SK-N-SH (cell line): ENCODE data around the gene PTPRN. TPM values are rescaled to one million over a fixed set of nuclear protein-coding genes. Genes with fewer than 3 reads are reported as not detected.

ENCODE experiments used
- CTCF ChIA-PET: fragments of 300-600, 350-600 bp; formaldehyde crosslinking; extraction: SDS; loops from one replicate; lab custom pipeline; 2021; lab: Yijun Ruan, JAX
- POLR2A ChIA-PET: fragments of 350-600 bp; sonication (Branson Sonifier 250); formaldehyde crosslinking; extraction: SDS; loops from one replicate; lab custom pipeline; 2020; ENCODE audit warnings: antibody characterized with exemption, inconsistent platforms; lab: Yijun Ruan, JAX
- DNase-seq: peaks from one replicate; pipeline ENCODE4 v3.0.0; 2012
- H2AFZ ChIP-seq: fragments of 200-600 bp; sonication (generic); 2 replicates; pipeline ENCODE4 v1.8.1; 2016; ENCODE audit warnings: antibody characterized with exemption, mild to moderate bottlenecking, low read depth
- H3F3A ChIP-seq: fragments of 200-600 bp; sonication (generic); replicated peaks from 2 replicates; pipeline ENCODE3; 2016; ENCODE audit warnings: antibody characterized with exemption, mild to moderate bottlenecking; ENCODE audit not compliant: insufficient read depth
- H3K27ac ChIP-seq, 2 experiments: fragments of 200-500 bp in 1 of 2; fragments of 200-600 bp in 1 of 2; sonication (Bioruptor generic) in 1 of 2; sonication (generic), shearing (Covaris generic) in 1 of 2; 2 replicates each; pipeline versions ENCODE4 v1.5.1 to v1.6.1; 2014 to 2016; ENCODE audit warnings: low read depth in 2 of 2, inconsistent platforms in 1 of 2, low read length in 1 of 2, mild to moderate bottlenecking in 1 of 2, mixed read lengths in 1 of 2
- H3K27me3 ChIP-seq: fragments of 200-600 bp; sonication (generic), shearing (Covaris generic); 2 replicates; pipeline ENCODE4 v1.6.1; 2016; ENCODE audit warnings: mixed run types; ENCODE audit not compliant: insufficient read depth
- H3K36me3 ChIP-seq, 2 experiments: fragments of 200-500 bp in 1 of 2; fragments of 200-600 bp in 1 of 2; sonication (Bioruptor generic) in 1 of 2; sonication (generic) in 1 of 2; replicated peaks in 1 of 2; 2 replicates each; pipeline versions ENCODE3 to v1.5.1; 2014 to 2016; ENCODE audit warnings: low read length in 1 of 2, mild to moderate bottlenecking in 1 of 2; ENCODE audit not compliant: insufficient read depth in 2 of 2, control insufficient read depth in 1 of 2
- H3K4me1 ChIP-seq, 2 experiments: fragments of 200-500 bp in 1 of 2; fragments of 200-600 bp in 1 of 2; sonication (Bioruptor generic) in 1 of 2; sonication (generic), shearing (Covaris generic) in 1 of 2; 2 replicates each; pipeline versions ENCODE4 v1.5.1 to v1.6.1; 2014 to 2016; ENCODE audit warnings: low read depth in 1 of 2, low read length in 1 of 2, mixed run types in 1 of 2; ENCODE audit not compliant: insufficient read depth in 2 of 2, control insufficient read depth in 1 of 2
- H3K4me2 ChIP-seq: fragments of 200-600 bp; sonication (generic), shearing (Covaris generic); 2 replicates; pipeline ENCODE4 v1.6.1; 2017; ENCODE audit warnings: mixed run types
- H3K4me3 ChIP-seq, 2 experiments: fragments of 200-500 bp in 1 of 2; fragments of 200-600 bp in 1 of 2; sonication (Bioruptor generic) in 1 of 2; sonication (generic), shearing (Covaris generic) in 1 of 2; 2 replicates each; pipeline versions ENCODE4 v1.5.1 to v1.8.1; 2014 to 2016; ENCODE audit warnings: low read depth in 2 of 2, inconsistent platforms in 1 of 2, low read length in 1 of 2, mild to moderate bottlenecking in 1 of 2, mixed read lengths in 1 of 2, moderate library complexity in 1 of 2
- H3K79me2 ChIP-seq: fragments of 200-600 bp; sonication (generic); 2 replicates; pipeline ENCODE4 v1.8.1; 2017; ENCODE audit warnings: mild to moderate bottlenecking; ENCODE audit not compliant: insufficient read depth
- H3K9ac ChIP-seq: fragments of 200-600 bp; sonication (generic); 2 replicates; pipeline ENCODE4 v1.6.1; 2017; ENCODE audit warnings: mixed run types
- H3K9me2 ChIP-seq: fragments of 200-600 bp; sonication (generic); 2 replicates; pipeline ENCODE4 v1.6.1; 2017; ENCODE audit warnings: mixed run types
- H3K9me3 ChIP-seq: fragments of 200-600 bp; sonication (generic); 2 replicates; pipeline ENCODE4 v1.6.1; 2017; ENCODE audit warnings: mixed run types, mild to moderate bottlenecking, moderate library complexity
- H4K20me1 ChIP-seq: fragments of 200-600 bp; sonication (generic); 2 replicates; pipeline ENCODE4 v1.6.1; 2017; ENCODE audit warnings: mild to moderate bottlenecking, mixed run types; ENCODE audit not compliant: insufficient read depth
- CHD2 ChIP-seq: fragments of 150-350 bp; IDR thresholded peaks from 2 replicates; pipeline ENCODE4 v1.6.1; 2018; ENCODE audit warnings: low read length; ENCODE audit not compliant: partially characterized antibody
- EP300 ChIP-seq, 2 experiments: IDR thresholded peaks; 2 replicates each; pipeline versions ENCODE4 v1.4.0 to v1.6.1; 2012; ENCODE audit warnings: borderline replicate concordance in 1 of 2, low read depth in 1 of 2, low read length in 1 of 2
- FOXJ3 ChIP-seq: sonication (generic); formaldehyde crosslinking; IDR thresholded peaks from 2 replicates; pipeline ENCODE4 v1.5.1; 2020; ENCODE audit warnings: mild to moderate bottlenecking, missing genetic modification reagents
- FOXM1 ChIP-seq: IDR thresholded peaks from 2 replicates; pipeline ENCODE4 v1.4.0; 2012; ENCODE audit warnings: low read depth, mild to moderate bottlenecking
- GATA2 ChIP-seq: sonication (generic); formaldehyde crosslinking; IDR thresholded peaks from 2 replicates; pipeline ENCODE4 v1.5.0; 2020; ENCODE audit warnings: mild to moderate bottlenecking, missing genetic modification reagents
- MEF2A ChIP-seq: IDR thresholded peaks from 2 replicates; pipeline ENCODE4 v1.4.0; 2012; ENCODE audit warnings: low read depth, borderline replicate concordance
- POLR2AphosphoS5 ChIP-seq: IDR thresholded peaks from 2 replicates; pipeline ENCODE4 v1.6.1; 2012; ENCODE audit warnings: low read depth, low read length
- RAD21 ChIP-seq: IDR thresholded peaks from 2 replicates; pipeline ENCODE4 v1.6.1; 2012; ENCODE audit warnings: mild to moderate bottlenecking, low read length
- RCOR1 ChIP-seq: fragments of 150-350 bp; IDR thresholded peaks from 2 replicates; pipeline ENCODE4 v1.6.1; 2017; ENCODE audit warnings: antibody characterized with exemption, low read length
- RFX5 ChIP-seq: IDR thresholded peaks from 2 replicates; pipeline ENCODE4 v1.6.1; 2012; ENCODE audit warnings: mild to moderate bottlenecking, improper control_type of control experiment, low read length
- RXRA ChIP-seq: IDR thresholded peaks from 2 replicates; pipeline ENCODE4 v1.4.0; 2012; ENCODE audit warnings: low read depth, mild to moderate bottlenecking, borderline replicate concordance
- YY1 ChIP-seq: IDR thresholded peaks from 2 replicates; pipeline ENCODE4 v1.4.0; 2012; ENCODE audit warnings: low read depth, mild to moderate bottlenecking
- WGBS: methylation state at CpG from one replicate; pipeline ENCODE4 v1.1.6; 2017; ENCODE audit warnings: low lambda C conversion rate; 5-methylcytosine and 5-hydroxymethylcytosine counted together
- polyA plus RNA-seq, 3 experiments: library from polyadenylated mRNA; depleted of rRNA; stranded (reverse); fragments of >200 nt; gene quantifications; 2 replicates each; pipeline ENCODE4 v1.2.3, GENCODE V29; 2012
- TF ChIP-seq, protein P1 (sequence below): IDR thresholded peaks from 2 replicates; pipeline ENCODE4 v1.4.0; 2012; ENCODE audit warnings: low read depth, borderline replicate concordance
- TF ChIP-seq, protein P2 (sequence below): fragments of 200-600 bp; sonication (generic); IDR thresholded peaks from 2 replicates; pipeline ENCODE4 v1.6.1; 2017; ENCODE audit warnings: antibody characterized with exemption, mild to moderate bottlenecking, moderate library complexity
- TF ChIP-seq, protein P3 (sequence below): IDR thresholded peaks from 2 replicates; pipeline ENCODE4 v1.4.0; 2012; ENCODE audit warnings: low read depth

PTPRN gene
- polyA plus RNA-seq, 1 of the 3 experiments (the other 2 are of a cell fraction), result 9.5 TPM

DNA sequence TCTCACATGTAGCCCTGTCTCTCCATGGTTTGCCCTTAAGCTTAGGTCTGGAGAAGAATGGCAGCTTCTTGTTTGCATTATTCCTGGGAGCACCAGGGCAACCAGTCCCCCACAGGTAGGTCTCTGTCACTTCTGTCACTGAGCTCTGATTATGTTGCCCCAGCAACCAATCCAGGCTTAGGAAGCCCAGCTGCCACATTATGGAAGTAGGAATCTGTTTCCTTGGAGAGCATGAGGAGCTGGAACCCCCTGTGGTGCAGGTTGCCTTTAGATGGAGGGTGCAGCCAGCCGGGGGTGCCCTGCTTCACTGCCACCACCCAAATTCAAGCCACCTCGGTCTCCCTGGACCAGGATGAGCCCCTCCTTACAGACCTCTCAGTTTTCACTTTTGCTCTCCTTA, 18.5 kb upstream of the PTPRN start (continued):
- TF ChIP-seq RCOR1 (no peak), RAD21 (no peak), GATA2 (no peak), CHD2 (no peak)
- TF ChIP-seq, all 33 proteins: peak for 0

DNA sequence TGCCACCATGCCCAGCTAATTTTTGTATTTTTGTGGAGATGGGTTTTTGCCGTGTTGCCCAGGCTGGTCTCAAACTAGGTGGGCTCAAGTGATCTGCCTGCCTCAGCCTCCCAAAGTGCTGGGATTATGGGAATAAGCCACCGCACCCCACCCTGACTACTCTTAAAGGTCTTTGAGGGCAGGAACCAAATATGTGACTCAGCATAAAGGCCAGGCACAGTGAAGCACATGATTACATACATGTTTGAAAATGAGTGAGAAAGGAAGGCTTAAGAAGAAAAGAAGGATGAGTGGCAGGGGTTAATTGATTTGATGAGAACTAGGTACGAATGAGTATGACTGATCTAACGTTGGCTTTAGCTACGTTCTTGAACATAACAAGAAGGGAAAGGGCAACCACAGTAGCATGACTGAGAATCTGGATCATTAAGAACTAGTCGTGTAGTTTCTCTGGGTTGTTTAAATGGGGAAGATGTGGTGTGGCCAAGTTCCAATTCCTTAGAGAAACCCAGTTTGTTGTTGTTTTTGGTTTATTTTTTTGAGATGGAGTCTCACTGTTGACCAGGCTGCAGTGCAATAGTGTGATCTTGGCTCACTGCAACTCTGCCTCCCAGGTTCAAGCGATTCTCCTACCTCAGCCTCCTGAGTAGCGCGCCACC, 16.6 kb upstream of the PTPRN start:
- no peaks in the 10 kb centered on the region for H3K9me3 ChIP-seq
- H3F3A ChIP-seq, result no peaks in the 10 kb centered on the region
- H3K4me3 ChIP-seq, result no peak overlapping the region
- no peak overlapping the region for H3K27ac ChIP-seq
- CTCF ChIA-PET, result interaction anchor here (1.4 kb wide), 1 partner anchor 31 kb away, joined by 5 read pairs; no protein-coding TSS in a partner anchor
- no peaks in the 10 kb centered on the region for H3K79me2 ChIP-seq
- no peaks in the 10 kb centered on the region for H3K9me2 ChIP-seq
- WGBS, result 57% methylated on average over 9 of the region's 9 CpGs
- no peak overlapping the region for H3K9ac ChIP-seq
- no peak overlapping the region for H3K4me2 ChIP-seq
- POLR2A ChIA-PET, result no interaction called here
- H3K4me1 ChIP-seq, result no peaks in the 10 kb centered on the region
- no peaks in the 10 kb centered on the region for H3K36me3 ChIP-seq
- DNase-seq, result no peak
- TF ChIP-seq RAD21 (no peak), POLR2AphosphoS5 (no peak), FOXM1 (no peak), RCOR1 (no peak), EP300 (IDR thresholded peaks at IDR 0.05; ENCODE audit: borderline replicate concordance in 1 of 2, low read depth in 1 of 2, low read length in 1 of 2) (no peak), YY1 (no peak), FOXJ3 (CRISPR knock-in tag) (no peak), MEF2A (no peak), RXRA (no peak), CHD2 (no peak), RFX5 (no peak)
- TF ChIP-seq, protein P1, sequence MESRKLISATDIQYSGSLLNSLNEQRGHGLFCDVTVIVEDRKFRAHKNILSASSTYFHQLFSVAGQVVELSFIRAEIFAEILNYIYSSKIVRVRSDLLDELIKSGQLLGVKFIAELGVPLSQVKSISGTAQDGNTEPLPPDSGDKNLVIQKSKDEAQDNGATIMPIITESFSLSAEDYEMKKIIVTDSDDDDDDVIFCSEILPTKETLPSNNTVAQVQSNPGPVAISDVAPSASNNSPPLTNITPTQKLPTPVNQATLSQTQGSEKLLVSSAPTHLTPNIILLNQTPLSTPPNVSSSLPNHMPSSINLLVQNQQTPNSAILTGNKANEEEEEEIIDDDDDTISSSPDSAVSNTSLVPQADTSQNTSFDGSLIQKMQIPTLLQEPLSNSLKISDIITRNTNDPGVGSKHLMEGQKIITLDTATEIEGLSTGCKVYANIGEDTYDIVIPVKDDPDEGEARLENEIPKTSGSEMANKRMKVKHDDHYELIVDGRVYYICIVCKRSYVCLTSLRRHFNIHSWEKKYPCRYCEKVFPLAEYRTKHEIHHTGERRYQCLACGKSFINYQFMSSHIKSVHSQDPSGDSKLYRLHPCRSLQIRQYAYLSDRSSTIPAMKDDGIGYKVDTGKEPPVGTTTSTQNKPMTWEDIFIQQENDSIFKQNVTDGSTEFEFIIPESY, result no peak
- TF ChIP-seq, protein P2, sequence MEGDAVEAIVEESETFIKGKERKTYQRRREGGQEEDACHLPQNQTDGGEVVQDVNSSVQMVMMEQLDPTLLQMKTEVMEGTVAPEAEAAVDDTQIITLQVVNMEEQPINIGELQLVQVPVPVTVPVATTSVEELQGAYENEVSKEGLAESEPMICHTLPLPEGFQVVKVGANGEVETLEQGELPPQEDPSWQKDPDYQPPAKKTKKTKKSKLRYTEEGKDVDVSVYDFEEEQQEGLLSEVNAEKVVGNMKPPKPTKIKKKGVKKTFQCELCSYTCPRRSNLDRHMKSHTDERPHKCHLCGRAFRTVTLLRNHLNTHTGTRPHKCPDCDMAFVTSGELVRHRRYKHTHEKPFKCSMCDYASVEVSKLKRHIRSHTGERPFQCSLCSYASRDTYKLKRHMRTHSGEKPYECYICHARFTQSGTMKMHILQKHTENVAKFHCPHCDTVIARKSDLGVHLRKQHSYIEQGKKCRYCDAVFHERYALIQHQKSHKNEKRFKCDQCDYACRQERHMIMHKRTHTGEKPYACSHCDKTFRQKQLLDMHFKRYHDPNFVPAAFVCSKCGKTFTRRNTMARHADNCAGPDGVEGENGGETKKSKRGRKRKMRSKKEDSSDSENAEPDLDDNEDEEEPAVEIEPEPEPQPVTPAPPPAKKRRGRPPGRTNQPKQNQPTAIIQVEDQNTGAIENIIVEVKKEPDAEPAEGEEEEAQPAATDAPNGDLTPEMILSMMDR, result no peak
- TF ChIP-seq, protein P3, sequence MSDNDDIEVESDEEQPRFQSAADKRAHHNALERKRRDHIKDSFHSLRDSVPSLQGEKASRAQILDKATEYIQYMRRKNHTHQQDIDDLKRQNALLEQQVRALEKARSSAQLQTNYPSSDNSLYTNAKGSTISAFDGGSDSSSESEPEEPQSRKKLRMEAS, result no peak
- H2AFZ ChIP-seq, result no peak overlapping the region
- H4K20me1 ChIP-seq, result no peaks in the 10 kb centered on the region
- peaks cover 47% of the 10 kb centered on the region for H3K27me3 ChIP-seq
